Stomach (tissue), 9 donors: ENCODE results near the gene SUCLG2. TPM values are rescaled to one million over a fixed set of nuclear protein-coding genes. Genes with fewer than 3 reads are reported as not detected.

Experiments used
- DNase-seq, 2 donors: peaks; one replicate each; pipeline versions ENCODE4 v3.0.0 to v3.0.0-alpha.2; 2013 to 2019
- H3K27ac ChIP-seq, 5 donors: fragments of 200-600 bp in 4 of 5; sonication (generic) in 4 of 5; one replicate each; pipeline ENCODE4 v1.5.1; 2013 to 2019; ENCODE audit warnings: mild to moderate bottlenecking in 1 of 5, moderate library complexity in 1 of 5
- H3K27me3 ChIP-seq, 3 donors: fragments of 200-600 bp; sonication (generic); one replicate each; pipeline ENCODE4 v1.5.1; 2017 to 2019; ENCODE audit warnings: mixed run types in 1 of 3
- H3K36me3 ChIP-seq, 4 donors: fragments of 200-600 bp; sonication (generic); 1 replicate in 3 of 4; 2 replicates in 1 of 4; pipeline ENCODE4 v1.5.1; 2016 to 2019
- H3K4me1 ChIP-seq, 4 donors: fragments of 200-600 bp; sonication (generic); one replicate each; pipeline ENCODE4 v1.5.1; 2016 to 2019
- H3K4me3 ChIP-seq, 4 donors: fragments of 200-600 bp; sonication (generic) in 3 of 4; one replicate each; pipeline ENCODE4 v1.5.1; 2016 to 2019; ENCODE audit warnings: mild to moderate bottlenecking in 1 of 4
- H3K9me3 ChIP-seq, 4 donors: fragments of 200-600 bp; sonication (generic); one replicate each; pipeline ENCODE4 v1.5.1; 2016 to 2019
- EP300 ChIP-seq: sonication (generic); formaldehyde crosslinking; IDR thresholded peaks from one replicate; pipeline ENCODE4 v1.6.1; 2017; ENCODE audit warnings: antibody characterized with exemption
- POLR2A ChIP-seq, 4 donors: fragments of 450-650 bp; IDR thresholded peaks; one replicate each; pipeline ENCODE4 v1.6.1; 2016; ENCODE audit warnings: antibody characterized with exemption in 4 of 4, control low read depth in 2 of 4, mild to moderate bottlenecking in 1 of 4, moderate library complexity in 1 of 4
- POLR2AphosphoS5 ChIP-seq, 3 donors: sonication (generic); formaldehyde crosslinking; IDR thresholded peaks; one replicate each; pipeline ENCODE4 v1.6.1; 2016; ENCODE audit warnings: antibody characterized with exemption in 3 of 3
- WGBS, 5 donors: extraction: QIAGEN DNeasy Blood & Tissue Kit in 3 of 5; methylation state at CpG; one replicate each; pipeline versions ENCODE4 v1.1.5 to v1.1.7; 2013 to 2018; 5-methylcytosine and 5-hydroxymethylcytosine counted together
- intact Hi-C: fragments of 100-400 bp; cut with DNase I; formaldehyde crosslinking; loops from one replicate; pipeline ENCODE4 v1.15.1; 2023; ENCODE audit warnings: low total_unique reads
- polyA plus RNA-seq, 3 donors: library from polyadenylated mRNA; stranded (reverse); fragments of 200-250 nt; gene quantifications; one replicate each; pipeline ENCODE4 v1.2.3, GENCODE V29; 2013
- total RNA-seq, 5 donors: library from RNA; depleted of rRNA; stranded (reverse); fragments of >200 nt; gene quantifications; one replicate each; pipeline versions ENCODE4 v1.1.0 to v1.2.3, GENCODE V29; 2014 to 2016
- TF ChIP-seq, protein P1 (sequence below), 7 experiments: fragments of 450-650 bp in 4 of 7; fragments of 200-600 bp in 3 of 7; sonication (generic) in 3 of 7; IDR thresholded peaks; one replicate each; pipeline ENCODE4 v1.5.1; 2016 to 2019; ENCODE audit warnings: antibody characterized with exemption in 7 of 7, control low read depth in 2 of 7, mild to moderate bottlenecking in 1 of 7
- donor health status: healthy with polysubstance abuse.
- donor health status: Bipolar disorder and iron deficiency.
- donor health status: healthy.

The SUCLG2 gene
- total and polyA plus RNA-seq, 8 donors: 30.9 to 174 (median 74.9) TPM

DNA sequence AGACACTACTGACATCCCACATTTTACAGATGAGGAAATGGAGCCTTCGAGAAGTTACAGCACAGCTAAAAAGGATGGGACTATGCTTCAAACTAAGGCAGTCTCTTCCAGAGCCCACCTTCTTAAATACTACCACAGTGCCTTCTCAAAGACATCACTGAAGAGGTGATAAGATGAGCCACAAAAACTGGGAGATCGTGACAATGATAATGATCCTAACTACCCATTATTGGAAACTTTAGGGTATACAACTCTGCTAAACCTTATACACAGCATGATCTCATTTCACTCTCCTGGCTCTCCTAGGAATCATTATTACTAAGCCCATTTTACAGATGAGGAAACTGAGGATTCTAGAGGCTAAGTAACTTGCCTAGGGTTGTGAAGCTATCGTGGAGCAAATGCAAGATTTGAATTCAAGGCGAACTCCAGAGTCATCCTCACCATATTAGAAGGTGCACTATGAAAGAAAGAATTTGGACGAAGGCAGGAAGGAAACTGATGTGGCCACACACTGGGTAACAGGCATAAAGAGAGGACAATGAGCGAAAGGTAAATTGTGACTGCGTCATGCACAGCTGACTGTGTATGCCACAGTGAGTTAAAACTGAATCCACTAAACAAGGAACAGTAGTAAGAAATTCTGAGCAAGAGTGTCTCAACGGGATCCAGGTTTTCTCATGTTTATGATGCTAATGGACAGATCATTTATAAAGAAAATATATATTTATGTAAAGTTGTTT, 55.4 kb downstream of the SUCLG2 start:
- TF ChIP-seq POLR2AphosphoS5 (IDR thresholded peaks at IDR 0.05) (no peak), EP300 (no peak), POLR2A (IDR thresholded peaks at IDR 0.05) (no peak)
- TF ChIP-seq, protein P1, sequence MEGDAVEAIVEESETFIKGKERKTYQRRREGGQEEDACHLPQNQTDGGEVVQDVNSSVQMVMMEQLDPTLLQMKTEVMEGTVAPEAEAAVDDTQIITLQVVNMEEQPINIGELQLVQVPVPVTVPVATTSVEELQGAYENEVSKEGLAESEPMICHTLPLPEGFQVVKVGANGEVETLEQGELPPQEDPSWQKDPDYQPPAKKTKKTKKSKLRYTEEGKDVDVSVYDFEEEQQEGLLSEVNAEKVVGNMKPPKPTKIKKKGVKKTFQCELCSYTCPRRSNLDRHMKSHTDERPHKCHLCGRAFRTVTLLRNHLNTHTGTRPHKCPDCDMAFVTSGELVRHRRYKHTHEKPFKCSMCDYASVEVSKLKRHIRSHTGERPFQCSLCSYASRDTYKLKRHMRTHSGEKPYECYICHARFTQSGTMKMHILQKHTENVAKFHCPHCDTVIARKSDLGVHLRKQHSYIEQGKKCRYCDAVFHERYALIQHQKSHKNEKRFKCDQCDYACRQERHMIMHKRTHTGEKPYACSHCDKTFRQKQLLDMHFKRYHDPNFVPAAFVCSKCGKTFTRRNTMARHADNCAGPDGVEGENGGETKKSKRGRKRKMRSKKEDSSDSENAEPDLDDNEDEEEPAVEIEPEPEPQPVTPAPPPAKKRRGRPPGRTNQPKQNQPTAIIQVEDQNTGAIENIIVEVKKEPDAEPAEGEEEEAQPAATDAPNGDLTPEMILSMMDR (IDR thresholded peaks at IDR 0.05): no peak
- WGBS, 5 donors: 87 to 97% (median 94%) methylated on average over 8 of the region's 8 CpGs
- no peak overlapping the region for H3K4me3 ChIP-seq
- no peaks in the 10 kb centered on the region for H3K9me3 ChIP-seq
- no peaks in the 10 kb centered on the region for H3K27me3 ChIP-seq
- peaks cover 0 to 12% (median 3%) of the 10 kb centered on the region in 4 donors for H3K36me3 ChIP-seq
- H3K4me1 ChIP-seq: peaks cover 0 to 36% (median 15%) of the 10 kb centered on the region in 4 donors
- no peak overlapping the region for H3K27ac ChIP-seq
- intact Hi-C loops: no loop called here
- DNase-seq: no peak

DNA sequence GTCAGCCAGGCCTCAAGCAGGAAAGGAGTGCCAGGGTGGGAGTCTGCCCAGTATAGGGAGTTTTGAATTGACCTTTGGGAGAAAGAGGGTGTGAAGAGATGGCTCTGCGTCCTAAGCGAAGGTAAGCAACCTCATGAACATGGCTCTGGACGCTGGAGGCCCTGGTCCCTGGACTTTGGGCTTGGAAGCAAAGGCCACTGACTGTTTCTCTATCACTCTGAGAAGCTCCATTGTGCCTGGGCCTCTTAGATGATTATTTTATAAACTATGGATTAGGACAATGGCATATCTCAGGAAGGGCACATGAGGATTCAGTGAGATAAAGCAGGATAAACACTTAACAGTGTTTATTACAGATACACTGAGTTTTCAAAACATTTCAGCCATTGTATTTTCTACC, 59.0 kb downstream of the SUCLG2 start:
- TF ChIP-seq EP300: no peak
- no peak for TF ChIP-seq POLR2A (IDR thresholded peaks at IDR 0.05)
- TF ChIP-seq POLR2AphosphoS5 (IDR thresholded peaks at IDR 0.05): no peak
- TF ChIP-seq, protein P1 (IDR thresholded peaks at IDR 0.05): no peak
- Histone ChIP-seq H3K4me3 (no peak overlapping the region), H3K9me3 (no peaks in the 10 kb centered on the region), H3K36me3 (peaks cover 0 to 14% (median 4%) of the 10 kb centered on the region in 4 donors), H3K27ac (no peak overlapping the region), H3K27me3 (no peaks in the 10 kb centered on the region), H3K4me1 (peaks cover 0 to 10% (median 0%) of the 10 kb centered on the region in 4 donors)
- WGBS, 5 donors: 74 to 93% (median 89%) methylated on average over 3 of the region's 3 CpGs
- intact Hi-C loops: no loop called here
- no peak for DNase-seq

DNA sequence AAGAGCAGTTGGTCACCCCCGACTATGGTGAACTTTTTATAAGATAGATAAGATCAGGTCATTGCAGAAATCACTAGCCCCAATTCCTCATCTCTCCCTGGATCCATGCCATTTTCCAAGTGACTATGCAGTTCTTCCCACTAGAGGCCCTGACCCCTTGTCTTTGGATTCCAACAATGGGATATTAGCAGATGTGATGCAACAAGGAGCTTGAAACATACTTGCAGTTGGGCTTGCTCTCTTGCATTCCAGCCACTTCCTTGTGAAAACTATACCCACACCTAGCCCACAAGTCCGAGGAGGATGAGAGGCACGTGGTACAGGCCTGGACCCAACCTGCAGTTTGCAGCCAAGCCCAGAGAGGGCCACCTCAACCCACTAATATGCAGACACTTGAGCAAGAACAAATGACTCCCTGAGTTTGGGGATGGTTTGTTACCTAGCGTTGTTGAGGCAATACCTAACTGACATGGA, 60.6 kb downstream of the SUCLG2 start:
- Histone ChIP-seq H3K9me3 (no peaks in the 10 kb centered on the region), H3K4me3 (no peak overlapping the region), H3K27ac (no peak overlapping the region), H3K27me3 (no peaks in the 10 kb centered on the region), H3K36me3 (peaks cover 0 to 12% (median 6%) of the 10 kb centered on the region in 4 donors), H3K4me1 (peaks cover 0 to 3% (median 0%) of the 10 kb centered on the region in 4 donors)
- WGBS, 5 donors: 89 to 96% (median 93%) methylated on average over 4 of the region's 4 CpGs
- DNase-seq: no peak
- intact Hi-C loops: no loop called here
- TF ChIP-seq EP300: no peak
- TF ChIP-seq, protein P1 (IDR thresholded peaks at IDR 0.05): no peak

DNA sequence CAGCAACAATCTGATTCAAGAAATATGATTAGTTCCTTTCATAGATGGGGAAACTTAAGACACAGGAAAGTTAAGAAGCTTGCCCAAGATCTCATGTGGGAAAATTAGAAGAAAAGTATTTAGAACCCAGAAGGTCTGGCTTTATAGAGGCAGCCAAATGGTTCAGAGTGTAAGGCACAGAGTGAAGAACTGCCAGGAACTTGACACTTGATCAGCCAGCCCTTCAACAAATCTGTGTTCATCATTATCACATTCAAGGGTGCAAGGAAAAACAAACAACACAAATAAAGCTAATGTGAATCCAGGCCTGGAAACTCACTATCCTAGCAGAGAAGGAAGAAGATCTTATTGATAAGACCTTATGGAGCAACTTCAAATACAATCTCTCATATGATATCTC, 62.4 kb downstream of the SUCLG2 start:
- TF ChIP-seq, protein P1 (IDR thresholded peaks at IDR 0.05): no peak
- TF ChIP-seq POLR2AphosphoS5 (IDR thresholded peaks at IDR 0.05) (no peak), EP300 (no peak), POLR2A (IDR thresholded peaks at IDR 0.05) (no peak)
- no peak overlapping the region for H3K4me3 ChIP-seq
- H3K27ac ChIP-seq: no peak overlapping the region
- H3K27me3 ChIP-seq: no peaks in the 10 kb centered on the region
- no peak for DNase-seq
- H3K4me1 ChIP-seq: peaks cover 0 to 10% (median 5%) of the 10 kb centered on the region in 4 donors
- intact Hi-C loops: no loop called here
- H3K9me3 ChIP-seq: no peaks in the 10 kb centered on the region
- H3K36me3 ChIP-seq: peaks cover 0 to 10% (median 6%) of the 10 kb centered on the region in 4 donors
